Stimulated activated CD8-positive, alpha-beta memory T cell treated with anti-CD3 and anti-CD28 coated beads, Interleukin-2, amount 100 ng/mL, for 1 hour (primary cell): ENCODE measurements around the gene NELFCD.
"Not testable (repeated sequence)": the region's sequence is repeated elsewhere in the genome, so short reads cannot be mapped to it uniquely, and the experiment has no call there.

Source experiments
- DNase-seq, 2 donors: peaks; one replicate each; pipeline ENCODE4 v3.0.0-alpha.2; 2020; ENCODE audit warnings: low read depth in 2 of 2

The NELFCD gene, protein sequence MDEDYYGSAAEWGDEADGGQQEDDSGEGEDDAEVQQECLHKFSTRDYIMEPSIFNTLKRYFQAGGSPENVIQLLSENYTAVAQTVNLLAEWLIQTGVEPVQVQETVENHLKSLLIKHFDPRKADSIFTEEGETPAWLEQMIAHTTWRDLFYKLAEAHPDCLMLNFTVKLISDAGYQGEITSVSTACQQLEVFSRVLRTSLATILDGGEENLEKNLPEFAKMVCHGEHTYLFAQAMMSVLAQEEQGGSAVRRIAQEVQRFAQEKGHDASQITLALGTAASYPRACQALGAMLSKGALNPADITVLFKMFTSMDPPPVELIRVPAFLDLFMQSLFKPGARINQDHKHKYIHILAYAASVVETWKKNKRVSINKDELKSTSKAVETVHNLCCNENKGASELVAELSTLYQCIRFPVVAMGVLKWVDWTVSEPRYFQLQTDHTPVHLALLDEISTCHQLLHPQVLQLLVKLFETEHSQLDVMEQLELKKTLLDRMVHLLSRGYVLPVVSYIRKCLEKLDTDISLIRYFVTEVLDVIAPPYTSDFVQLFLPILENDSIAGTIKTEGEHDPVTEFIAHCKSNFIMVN

DNA sequence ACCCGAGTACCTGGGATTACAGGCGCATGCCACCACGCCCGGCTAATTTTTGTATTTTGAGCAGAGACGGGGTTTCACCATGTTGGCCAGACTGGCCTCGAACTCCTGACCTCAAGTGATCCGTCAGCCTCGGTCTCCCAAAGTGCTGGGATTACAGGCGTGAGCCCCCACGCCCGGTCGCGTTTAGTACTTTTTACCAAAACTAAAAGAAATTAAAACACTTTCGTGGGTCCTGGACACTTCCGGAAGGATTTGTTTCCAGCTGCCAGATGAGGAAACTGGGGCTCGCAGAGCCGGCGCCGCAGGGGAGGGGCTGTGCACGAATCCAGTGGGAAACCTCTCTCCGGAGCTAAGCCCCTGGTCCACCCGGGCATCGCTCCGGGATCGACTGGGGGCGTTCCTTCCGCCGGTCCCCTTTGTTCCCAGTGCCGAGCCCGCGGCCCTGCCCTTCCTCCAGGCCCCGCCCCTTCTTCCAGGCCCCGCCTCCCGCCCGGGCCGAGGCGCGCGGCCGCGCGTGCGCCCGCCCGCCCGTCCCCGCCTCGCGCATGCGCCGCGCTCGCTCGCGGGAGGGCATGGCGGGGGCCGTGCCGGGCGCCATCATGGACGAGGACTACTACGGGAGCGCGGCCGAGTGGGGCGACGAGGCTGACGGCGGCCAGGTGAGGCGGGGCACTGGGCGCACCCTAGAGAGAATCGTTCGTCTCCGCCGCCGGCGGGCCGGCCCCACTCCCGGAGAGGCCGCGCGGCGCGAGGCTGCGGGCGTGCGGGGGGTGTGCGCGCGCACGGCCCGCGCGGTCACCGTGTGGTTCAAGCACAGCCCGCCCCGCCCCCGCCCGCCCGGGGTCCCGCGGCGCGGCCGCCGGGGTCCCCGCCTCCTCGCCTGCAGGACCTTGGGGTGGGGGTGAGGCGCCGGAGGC, at the start of gene NELFCD:
Gene NELFCD, plus strand, starts transcription at position 546 of the 917 bp plus-strand sequence. Its CDS starts 54 bp downstream, at position 600.
- peak; percentile 73 to 81 for DNase-seq

DNA sequence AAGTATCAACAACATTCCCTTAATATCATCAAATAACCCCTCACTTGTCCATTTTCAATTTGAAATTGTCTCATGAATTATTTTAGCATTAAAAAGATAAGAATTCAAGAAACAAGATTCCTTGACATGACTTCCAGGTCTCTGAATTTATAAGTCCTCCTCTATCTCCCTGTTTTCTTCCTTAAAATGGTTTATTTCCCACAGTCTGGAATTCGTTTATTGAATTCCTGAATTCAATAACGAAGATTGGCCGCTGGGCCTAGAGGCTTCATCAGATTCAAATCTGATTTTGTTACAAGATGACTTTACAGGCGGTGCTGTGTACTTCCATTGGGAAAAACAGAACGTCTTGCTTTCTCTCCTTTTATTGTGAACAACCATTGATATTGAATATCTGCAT, 48.9 kb upstream of the NELFCD start:
- no peak for DNase-seq

DNA sequence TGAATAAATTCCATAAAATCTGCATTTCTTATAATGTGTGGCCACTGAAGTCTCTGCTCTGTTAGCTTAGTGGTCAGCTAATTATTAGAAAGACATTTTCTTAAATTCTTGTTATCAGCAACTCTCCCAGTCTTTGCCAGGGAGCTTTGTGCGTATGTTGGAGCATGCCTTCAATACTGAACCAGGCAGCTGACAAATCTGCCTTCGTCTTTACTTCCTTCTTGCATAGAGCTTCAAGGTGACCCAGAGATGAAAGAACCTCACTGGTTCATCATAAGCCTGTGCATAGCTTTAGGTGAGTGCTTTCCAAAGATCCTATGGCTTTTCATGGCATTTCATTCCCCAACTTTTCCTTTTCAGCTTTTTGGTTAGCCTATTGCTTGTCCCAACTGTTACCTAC, 43.0 kb upstream of the NELFCD start:
- DNase-seq, result no peak

DNA sequence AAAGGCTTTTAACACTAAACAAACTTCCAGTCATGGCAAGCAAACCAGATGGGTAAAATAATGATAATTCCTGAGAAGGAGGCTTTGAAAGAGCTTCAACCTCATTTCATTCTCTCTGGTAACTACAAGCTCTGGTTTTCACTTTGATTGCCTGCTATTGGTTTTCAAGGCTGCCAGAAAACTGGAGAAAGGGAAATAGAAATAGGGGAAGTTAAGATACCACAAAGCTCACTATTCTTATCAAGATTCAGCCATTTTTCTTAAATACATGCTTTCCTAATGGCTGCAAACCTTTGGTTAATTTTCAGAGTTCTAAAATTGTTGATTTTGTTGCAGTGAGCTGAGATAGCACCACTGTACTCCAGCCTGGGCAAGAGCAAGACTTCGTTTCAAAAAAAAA, 42.5 kb upstream of the NELFCD start:
- no peak for DNase-seq

- no peak for DNase-seq
These were observed 39.6 kb upstream of the NELFCD start for GRCh38 chr20:58941471-58941870.

DNA sequence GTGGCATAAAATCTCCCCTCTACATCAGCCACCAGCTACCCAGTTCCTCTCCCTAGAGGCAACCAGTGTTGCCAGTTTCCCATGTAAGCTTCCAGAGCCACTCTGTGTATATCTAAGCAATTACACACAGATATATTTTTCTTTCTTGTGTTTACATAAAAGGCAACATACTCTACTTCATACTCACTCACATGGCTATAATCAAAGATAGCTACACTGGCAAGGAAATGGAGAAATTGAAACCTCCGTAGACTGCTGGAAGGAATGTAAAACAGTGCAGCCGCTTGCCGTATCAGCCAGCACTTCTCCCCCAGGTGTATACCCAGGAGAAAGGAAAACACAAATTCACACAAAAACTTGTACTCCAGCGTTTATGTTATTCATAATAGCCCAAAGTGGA, 38.5 kb upstream of the NELFCD start:
- no peak for DNase-seq

- DNase-seq, result no peak
These were observed 36.4 kb upstream of the NELFCD start for GRCh38 chr20:58944610-58945009.

GRCh38 chr20:58945965-58946631, 35.0 kb upstream of the NELFCD start:
- no peak for DNase-seq

GRCh38 chr20:58947797-58948388, 33.2 kb upstream of the NELFCD start:
- not testable (repeated sequence) for DNase-seq

DNA sequence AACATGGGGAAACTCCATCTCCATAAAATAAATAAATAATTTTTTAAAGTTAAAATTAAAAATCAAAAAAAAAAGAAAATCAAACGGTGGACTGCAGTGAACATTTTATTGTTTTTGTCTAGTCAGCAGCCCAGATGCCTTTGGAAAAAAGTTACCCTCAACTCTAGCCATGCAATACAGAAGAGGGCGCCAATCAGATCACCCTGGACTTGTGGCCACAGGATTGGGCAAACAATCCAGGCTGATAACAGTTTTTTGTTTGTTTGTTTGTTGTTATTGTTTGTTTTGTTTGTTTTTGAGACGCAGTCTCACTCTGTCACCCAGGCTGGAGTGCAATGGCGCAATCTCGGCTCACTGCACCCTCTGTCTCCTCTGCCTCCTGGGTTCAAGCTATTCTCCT, 30.5 kb upstream of the NELFCD start:
- no peak for DNase-seq

DNA sequence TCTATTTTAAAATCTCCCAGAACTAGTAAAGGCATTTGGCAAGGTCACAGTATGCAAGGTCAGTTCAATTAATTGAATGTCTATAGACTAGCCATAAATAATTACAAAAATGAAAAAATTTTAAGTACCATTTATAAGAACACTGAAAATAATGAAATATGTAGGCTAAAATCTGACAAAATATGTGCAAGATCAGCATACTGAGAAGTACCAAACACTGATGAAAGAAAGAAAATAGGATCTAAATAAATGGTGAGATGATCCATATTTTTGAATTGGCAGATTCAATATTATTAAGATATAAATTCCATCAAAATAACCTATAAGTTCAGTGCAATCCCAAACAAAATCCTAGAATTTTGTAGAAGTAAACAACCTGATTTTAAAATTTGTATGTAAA, 28.0 kb upstream of the NELFCD start:
- no peak for DNase-seq

DNA sequence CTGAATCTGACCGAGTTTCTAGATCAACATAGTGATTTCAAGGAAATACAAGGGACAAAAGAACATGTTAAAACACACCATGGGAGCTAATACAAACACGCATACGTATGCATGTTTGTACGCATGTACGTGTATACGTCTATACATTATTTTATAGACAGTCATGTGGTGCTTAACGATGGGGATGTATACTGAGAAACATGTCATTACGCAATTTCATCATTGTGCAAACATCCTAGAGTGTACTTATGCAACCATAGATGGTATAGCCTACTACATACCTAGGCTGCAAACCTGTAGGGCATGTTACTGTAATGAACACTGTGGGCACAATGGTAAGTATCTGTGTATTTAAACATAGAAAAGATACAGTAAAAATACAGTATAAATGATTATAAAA, 25.0 kb upstream of the NELFCD start:
- DNase-seq, result no peak

GRCh38 chr20:58959652-58960051, 21.4 kb upstream of the NELFCD start:
- no peak for DNase-seq

GRCh38 chr20:58963060-58963584, 17.9 kb upstream of the NELFCD start:
- no peak for DNase-seq

DNA sequence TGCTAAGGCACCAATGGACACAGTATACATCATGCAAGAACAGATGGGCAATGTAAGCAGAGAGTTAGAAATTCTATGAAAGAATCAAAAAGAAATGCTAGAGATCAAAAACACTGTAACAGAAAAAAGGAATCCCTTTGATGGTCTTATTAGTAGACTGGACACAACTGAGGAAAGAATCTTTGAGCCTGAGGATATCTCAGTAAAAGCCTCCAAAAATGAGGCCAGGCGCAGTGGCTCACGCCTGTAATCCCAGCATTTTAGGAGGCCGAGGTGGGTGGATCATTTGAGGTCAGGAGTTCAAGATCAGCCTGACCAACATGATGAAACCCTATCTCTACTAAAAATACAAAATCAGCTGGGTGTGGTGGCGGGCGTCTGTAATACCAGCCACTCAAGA, 17.1 kb upstream of the NELFCD start:
- DNase-seq, result not testable (repeated sequence)

- DNase-seq, result no peak
These were observed 15.6 kb upstream of the NELFCD start for GRCh38 chr20:58965270-58966064.

DNA sequence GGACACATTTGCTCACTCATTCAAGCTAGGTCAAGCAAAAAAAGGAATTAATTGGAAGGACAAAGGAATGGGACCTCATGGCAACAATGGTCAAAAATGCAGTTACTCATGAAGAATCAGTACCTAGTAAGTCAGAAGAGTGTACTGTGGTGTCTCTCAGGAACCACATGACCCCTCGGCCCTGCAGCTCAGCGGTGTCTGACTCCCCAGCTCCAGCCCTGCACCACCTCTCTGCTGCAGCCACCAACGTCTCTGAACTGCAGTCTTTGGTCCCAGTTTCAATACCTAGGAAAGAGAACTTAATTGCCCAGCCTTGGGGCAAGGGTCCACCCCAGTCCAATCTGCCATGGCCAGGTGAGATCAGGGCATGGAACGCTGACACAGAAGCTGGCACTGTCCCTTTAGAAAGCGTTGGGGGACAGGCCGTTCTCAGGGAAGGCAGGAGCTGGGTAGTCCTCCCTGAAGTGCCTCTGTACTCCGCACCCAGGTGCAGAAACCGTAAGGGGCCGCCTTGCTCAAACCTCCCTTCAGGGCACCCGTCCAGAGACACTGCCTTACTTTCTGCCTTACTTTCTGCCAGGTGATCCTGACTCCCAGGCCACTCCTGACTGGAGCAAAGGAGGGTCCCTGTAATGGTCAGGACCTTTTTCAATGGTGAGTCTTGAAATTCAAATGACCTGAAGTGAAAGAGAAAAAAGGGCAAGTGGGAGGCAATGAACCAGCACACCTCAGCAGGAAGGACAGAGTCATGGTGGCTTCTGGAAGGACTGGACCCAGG, 13.2 kb upstream of the NELFCD start:
- DNase-seq, result no peak

GRCh38 chr20:58969439-58969838, 11.6 kb upstream of the NELFCD start:
- no peak for DNase-seq

GRCh38 chr20:58970146-58970545, 10.9 kb upstream of the NELFCD start:
- no peak for DNase-seq

- DNase-seq, result no peak
These were observed 9.6 kb upstream of the NELFCD start for GRCh38 chr20:58971429-58971828.
